ENCODE measurements around the gene ATP5MK.

The ATP5MK gene

GRCh38 chr10:103397191-103397825, 1.0 kb upstream of the ATP5MK start:
- Histone ChIP-seq H3K36me3 (ENCODE audit: control insufficient read depth in 2 of 2, insufficient read depth in 1 of 2, low read length in 2 of 2) (peaks cover 52 to 65% of the 10 kb centered on the region in 2 experiments), H3K27ac (ENCODE audit: extremely low read depth, low read depth, low read length) (no peak overlapping the region; the same call in 1 of the 2 replicates), H3K4me1 (ENCODE audit: control insufficient read depth, insufficient read depth, low read length) (peaks cover 6% of the 10 kb centered on the region), H3K4me3 (ENCODE audit: low read depth, low read length) (peak overlapping the region; percentile 55), H3K9me3 (ENCODE audit: control insufficient read depth, insufficient read depth, low read depth, low read length) (no peaks in the 10 kb centered on the region)
- TF ChIP-seq ZNF530 (tag by site-specific recombination; IDR thresholded peaks at IDR 0.05; ENCODE audit: low read depth) (no peak), ZNF37A (tag by site-specific recombination; IDR thresholded peaks at IDR 0.05) (no peak), ZNF280D (tag by site-specific recombination; IDR thresholded peaks at IDR 0.05) (no peak), ZNF785 (tag by site-specific recombination; IDR thresholded peaks at IDR 0.05) (no peak), ZNF600 (tag by site-specific recombination; IDR thresholded peaks at IDR 0.05) (no peak), TCF7L2 (IDR thresholded peaks at IDR 0.05; ENCODE audit: borderline replicate concordance, low read depth, low read length) (no peak), RBAK (tag by site-specific recombination; IDR thresholded peaks at IDR 0.05) (no peak), PATZ1 (tag by site-specific recombination; IDR thresholded peaks at IDR 0.05) (no peak), ZNF26 (tag by site-specific recombination; IDR thresholded peaks at IDR 0.05) (no peak), ZNF426 (tag by site-specific recombination; IDR thresholded peaks at IDR 0.05) (no peak), KLF7 (tag by site-specific recombination; IDR thresholded peaks at IDR 0.05; ENCODE audit: borderline replicate concordance) (no peak), ZBTB11 (tag by site-specific recombination; conservative IDR thresholded peaks at IDR 0.05; ENCODE audit: low read depth) (no peak), OSR2 (tag by site-specific recombination; IDR thresholded peaks at IDR 0.05) (no peak), ZNF221 (tag by site-specific recombination; IDR thresholded peaks at IDR 0.05; ENCODE audit: borderline replicate concordance) (no peak), ZNF341 (tag by site-specific recombination; IDR thresholded peaks at IDR 0.05; ENCODE audit: low read depth) (no peak)
- ChIA-PET CTCF (interaction anchor here (1.4 to 1.5 kb wide), 2 partner anchors 15 to 167 kb away, joined by 4 to 5 read pairs; no protein-coding TSS in a partner anchor), POLR2A (interaction anchor here (1.0 to 2.0 kb wide), 6 partner anchors 23 to 95 kb away, joined by 3 to 15 read pairs (median 8); partner anchors contain the start of genes PCGF6 and TAF5)

All from HEK293 (cell line).